CD4-positive, alpha-beta T cell (primary cell): ENCODE data around the gene ELL2. TPM values are rescaled to one million over a fixed set of nuclear protein-coding genes. Genes with fewer than 3 reads are reported as not detected.

ENCODE experiments used
- ATAC-seq: fragments of 200-7000 bp; cut with Tn5 transposase; one replicate; pipeline ENCODE4 v1.10.0; 2022; ENCODE audit warnings: mild to moderate bottlenecking; ENCODE audit not compliant: poor library complexity
- CTCF ChIA-PET: fragments of 350-600 bp; sonication (Branson Sonifier 250); formaldehyde crosslinking; loops from one replicate; lab custom pipeline; 2021; ENCODE audit warnings: antibody characterized with exemption, inconsistent platforms; lab: Charles Lee
- POLR2A ChIA-PET: fragments of 350-600 bp; sonication (Branson Sonifier 250); formaldehyde crosslinking; loops from one replicate; lab custom pipeline; 2021; ENCODE audit warnings: antibody characterized with exemption, inconsistent platforms; lab: Charles Lee
- DNase-seq, 14 experiments: peaks; one replicate each; pipeline ENCODE4 v3.0.0-alpha.2; 2013 to 2020; ENCODE audit warnings: mixed read lengths in 2 of 14
- H3K27ac ChIP-seq, 2 donors: one replicate each; pipeline versions ENCODE4 v1.5.1 to v1.7.0; 2013; ENCODE audit warnings: low read length in 2 of 2, low read depth in 1 of 2, mild to moderate bottlenecking in 1 of 2
- H3K27me3 ChIP-seq, 2 experiments: 1 replicate in 1 of 2; 2 replicates in 1 of 2; pipeline versions ENCODE4 v1.6.1 to v1.7.0; 2013; ENCODE audit warnings: low read length in 2 of 2, control low read depth in 1 of 2, mild to moderate bottlenecking in 1 of 2, moderate library complexity in 1 of 2; ENCODE audit not compliant: insufficient read depth in 2 of 2, control insufficient read depth in 1 of 2
- H3K36me3 ChIP-seq: one replicate; pipeline ENCODE4 v1.6.1; 2013; ENCODE audit warnings: low read length, control low read depth; ENCODE audit not compliant: insufficient read depth
- H3K4me1 ChIP-seq: one replicate; pipeline ENCODE4 v1.6.1; 2013; ENCODE audit warnings: low read length, control low read depth; ENCODE audit not compliant: insufficient read depth
- H3K4me3 ChIP-seq: one replicate; pipeline ENCODE4 v1.5.1; 2013; ENCODE audit warnings: mild to moderate bottlenecking, low read length, moderate library complexity
- H3K9me3 ChIP-seq, 2 experiments: 1 replicate in 1 of 2; 2 replicates in 1 of 2; pipeline versions ENCODE4 v1.6.1 to v1.7.0; 2013; ENCODE audit warnings: low read length in 2 of 2, mild to moderate bottlenecking in 2 of 2, control low read depth in 1 of 2, moderate library complexity in 1 of 2; ENCODE audit not compliant: control insufficient read depth in 1 of 2, insufficient read depth in 1 of 2
- H3K27ac Mint-ChIP-seq: one replicate; pipeline ENCODE4 v1.8.0; 2020; ENCODE audit warnings: mixed read lengths
- H3K27me3 Mint-ChIP-seq: one replicate; pipeline ENCODE4 v1.8.0; 2021; ENCODE audit warnings: mixed read lengths
- H3K36me3 Mint-ChIP-seq: one replicate; pipeline ENCODE4 v1.8.0; 2021; ENCODE audit warnings: low read depth, mixed read lengths
- H3K4me1 Mint-ChIP-seq: one replicate; pipeline ENCODE4 v1.8.0; 2021; ENCODE audit warnings: low read depth, mixed read lengths
- H3K4me3 Mint-ChIP-seq: one replicate; pipeline ENCODE4 v1.8.0; 2020; ENCODE audit warnings: mild to moderate bottlenecking, mixed read lengths
- H3K9me3 Mint-ChIP-seq: one replicate; pipeline ENCODE4 v1.8.0; 2020; ENCODE audit warnings: mixed read lengths
- intact Hi-C, 2 experiments: fragments of 100-400 bp; cut with DNase I in 1 of 2; cut with micrococcal nuclease in 1 of 2; formaldehyde crosslinking; loops; one replicate each; pipeline versions ENCODE4 v1.15.1 to v1.9.0; 2023 to 2025; cut with DNase I, micrococcal nuclease
- total RNA-seq, 174 experiments: library from RNA in 2 of 174; stranded (reverse) in 2 of 174; gene quantifications; one replicate each; pipeline ENCODE4 v1.2.3 and lab custom pipeline; 2021 to 2026
- TF ChIP-seq, protein P1 (sequence below): fragments of 200-600 bp; IDR thresholded peaks from one replicate; pipeline ENCODE4 v1.8.0; 2022; ENCODE audit warnings: antibody characterized with exemption, mild to moderate bottlenecking

The ELL2 gene
- total RNA-seq, 2 experiments from 2014 or later = 93.5 to 98.1 TPM

DNA sequence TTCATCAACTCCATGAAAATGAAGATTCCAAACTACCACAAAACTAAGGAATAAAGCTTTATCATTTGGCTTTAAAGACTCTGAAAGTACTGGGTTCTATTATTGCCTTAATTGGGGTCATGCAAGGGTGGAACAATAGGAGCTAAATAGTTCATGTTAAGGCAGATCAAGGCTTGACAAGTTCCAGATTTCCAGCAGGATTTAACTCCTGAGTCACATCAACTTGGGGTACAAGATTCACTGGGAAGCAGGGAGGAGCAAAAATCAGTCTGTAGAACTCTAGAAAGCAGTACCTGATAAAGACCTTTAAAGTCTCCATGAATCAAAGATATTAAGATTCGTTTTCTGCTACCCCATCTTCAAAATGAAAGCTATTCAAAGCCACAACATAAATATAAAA is 97.2 kb downstream of the ELL2 start:
- CTCF ChIA-PET = no interaction called here
- POLR2A ChIA-PET = interaction anchor here (1.4 kb wide), 1 partner anchor 67 kb away, joined by 7 read pairs; no protein-coding TSS in a partner anchor
- Mint-ChIP-seq H3K36me3 (no peaks in the 10 kb centered on the region), H3K27ac (no peak overlapping the region), H3K9me3 (no peaks in the 10 kb centered on the region), H3K4me1 (peaks cover 43% of the 10 kb centered on the region), H3K27me3 (peaks cover 7% of the 10 kb centered on the region), H3K4me3 (no peak overlapping the region)
- intact Hi-C loops = loop anchor here (5.0 to 10.0 kb wide), 3 partner anchors 38 to 670 kb away; partner anchors contain the start of gene ELL2 (in 1 of the 2)
- Histone ChIP-seq H3K9me3 (no peaks in the 10 kb centered on the region), H3K4me1 (peaks cover 21% of the 10 kb centered on the region), H3K27ac (no peak overlapping the region), H3K27me3 (no peaks in the 10 kb centered on the region), H3K36me3 (no peaks in the 10 kb centered on the region), H3K4me3 (no peak overlapping the region)
- ATAC-seq = no peak
- TF ChIP-seq, protein P1, sequence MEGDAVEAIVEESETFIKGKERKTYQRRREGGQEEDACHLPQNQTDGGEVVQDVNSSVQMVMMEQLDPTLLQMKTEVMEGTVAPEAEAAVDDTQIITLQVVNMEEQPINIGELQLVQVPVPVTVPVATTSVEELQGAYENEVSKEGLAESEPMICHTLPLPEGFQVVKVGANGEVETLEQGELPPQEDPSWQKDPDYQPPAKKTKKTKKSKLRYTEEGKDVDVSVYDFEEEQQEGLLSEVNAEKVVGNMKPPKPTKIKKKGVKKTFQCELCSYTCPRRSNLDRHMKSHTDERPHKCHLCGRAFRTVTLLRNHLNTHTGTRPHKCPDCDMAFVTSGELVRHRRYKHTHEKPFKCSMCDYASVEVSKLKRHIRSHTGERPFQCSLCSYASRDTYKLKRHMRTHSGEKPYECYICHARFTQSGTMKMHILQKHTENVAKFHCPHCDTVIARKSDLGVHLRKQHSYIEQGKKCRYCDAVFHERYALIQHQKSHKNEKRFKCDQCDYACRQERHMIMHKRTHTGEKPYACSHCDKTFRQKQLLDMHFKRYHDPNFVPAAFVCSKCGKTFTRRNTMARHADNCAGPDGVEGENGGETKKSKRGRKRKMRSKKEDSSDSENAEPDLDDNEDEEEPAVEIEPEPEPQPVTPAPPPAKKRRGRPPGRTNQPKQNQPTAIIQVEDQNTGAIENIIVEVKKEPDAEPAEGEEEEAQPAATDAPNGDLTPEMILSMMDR = no peak
- DNase-seq = no peak

DNA sequence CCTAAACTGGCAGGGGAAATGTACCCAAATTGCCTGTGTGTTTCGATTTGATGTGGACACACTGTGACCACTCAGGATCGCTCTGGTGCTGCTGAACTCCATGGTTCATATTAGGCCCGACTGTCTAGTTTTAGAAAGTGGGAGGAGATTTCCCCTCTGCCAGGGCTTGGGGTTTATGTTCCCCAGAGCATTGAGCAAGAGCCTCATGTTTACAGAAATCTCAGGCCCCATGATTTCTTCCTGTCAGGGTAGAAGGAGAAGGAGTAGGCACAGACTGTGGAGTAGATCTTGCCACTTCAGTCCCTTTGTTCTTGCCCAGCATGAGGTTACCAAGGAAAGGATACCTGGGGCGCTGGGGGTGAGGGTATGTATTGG is 98.3 kb downstream of the ELL2 start:
- DNase-seq = no peak
- H3K9me3 ChIP-seq = no peaks in the 10 kb centered on the region
- Mint-ChIP-seq H3K4me1 (peaks cover 43% of the 10 kb centered on the region), H3K4me3 (no peak overlapping the region), H3K27ac (no peak overlapping the region), H3K36me3 (no peaks in the 10 kb centered on the region), H3K27me3 (peaks cover 13% of the 10 kb centered on the region), H3K9me3 (no peaks in the 10 kb centered on the region)
- H3K4me3 ChIP-seq = no peak overlapping the region
- ChIA-PET POLR2A (interaction anchor here (0.7 kb wide), 1 partner anchor 473 kb away, joined by 3 read pairs; no protein-coding TSS in a partner anchor), CTCF (no interaction called here)
- intact Hi-C loops = loop anchor here (5.0 to 10.0 kb wide), 3 partner anchors 39 to 671 kb away; partner anchors contain the start of gene ELL2 (in 1 of the 2)
- H3K36me3 ChIP-seq = no peaks in the 10 kb centered on the region
- H3K4me1 ChIP-seq = peaks cover 18% of the 10 kb centered on the region
- H3K27ac ChIP-seq = no peak overlapping the region
- no peaks in the 10 kb centered on the region for H3K27me3 ChIP-seq
- no peak for ATAC-seq
- TF ChIP-seq, protein P1 = no peak

DNA sequence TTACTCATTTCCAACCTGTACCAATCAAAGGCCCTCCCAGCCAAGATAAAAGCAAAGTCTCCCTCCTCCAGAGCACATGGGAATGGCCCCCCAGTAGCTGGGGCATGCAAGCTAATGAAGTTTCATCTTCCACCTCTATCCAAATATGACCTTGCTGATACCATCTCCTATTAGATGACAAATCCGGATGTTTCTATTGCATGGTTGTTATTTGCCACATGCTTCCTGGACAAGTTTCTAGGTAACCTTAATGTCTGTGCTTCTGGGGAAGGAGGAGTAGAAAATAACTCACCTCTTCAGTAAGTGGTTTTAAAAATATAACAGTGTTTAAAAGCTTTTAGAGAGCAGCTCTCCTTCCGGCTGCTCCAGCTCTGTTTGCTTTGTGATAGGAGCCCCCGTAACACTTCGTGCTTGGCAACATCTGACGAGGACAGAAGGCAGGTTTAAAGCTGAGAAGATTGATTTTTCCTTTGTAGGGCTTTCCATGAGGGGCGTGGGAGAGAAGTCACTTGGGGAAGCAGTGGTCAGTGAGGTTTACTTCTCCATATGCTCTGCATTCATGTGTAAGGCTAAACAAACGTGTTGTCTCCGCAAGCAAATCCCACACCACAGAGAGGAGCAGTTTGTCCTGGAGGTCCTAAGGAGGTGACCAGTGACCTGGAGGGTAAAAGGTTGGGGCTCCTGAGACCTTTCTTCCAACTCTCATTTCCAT is 98.8 kb downstream of the ELL2 start:
- POLR2A ChIA-PET = interaction anchor here (0.7 kb wide), 1 partner anchor 473 kb away, joined by 3 read pairs; no protein-coding TSS in a partner anchor
- DNase-seq = peak in 1 of 14 experiments; percentile 24
- peaks cover 13% of the 10 kb centered on the region for H3K27me3 Mint-ChIP-seq
- Histone ChIP-seq H3K9me3 (no peaks in the 10 kb centered on the region), H3K4me1 (peaks cover 16% of the 10 kb centered on the region), H3K27ac (no peak overlapping the region), H3K36me3 (no peaks in the 10 kb centered on the region), H3K4me3 (no peak overlapping the region), H3K27me3 (no peaks in the 10 kb centered on the region)
- H3K9me3 Mint-ChIP-seq = no peaks in the 10 kb centered on the region
- intact Hi-C loops = loop anchor here (5.0 to 10.0 kb wide), 3 partner anchors 39 to 672 kb away; partner anchors contain the start of gene ELL2 (in 1 of the 2)
- H3K36me3 Mint-ChIP-seq = no peaks in the 10 kb centered on the region
- H3K4me1 Mint-ChIP-seq = peaks cover 42% of the 10 kb centered on the region
- CTCF ChIA-PET = interaction anchor here (1.0 to 1.6 kb wide), 3 partner anchors 82 to 100 kb away, joined by 4 to 9 read pairs (median 4); partner anchors contain the start of gene ELL2
- no peak overlapping the region for H3K4me3 Mint-ChIP-seq
- no peak for ATAC-seq
- no peak overlapping the region for H3K27ac Mint-ChIP-seq
- TF ChIP-seq, protein P1 = no peak
